Activated T-cell treated with anti-CD3 and anti-CD28 coated beads for 1 hour (primary cell): ENCODE data around the gene CDK13.

Experiments used
- DNase-seq: peaks from one replicate; pipeline ENCODE4 v3.0.0-alpha.2; 2020; ENCODE audit warnings: low read depth

The CDK13 gene

GRCh38 chr7:39948956-39949928, 814 bp upstream of the CDK13 start:
- DNase-seq: peak; percentile 94

DNA sequence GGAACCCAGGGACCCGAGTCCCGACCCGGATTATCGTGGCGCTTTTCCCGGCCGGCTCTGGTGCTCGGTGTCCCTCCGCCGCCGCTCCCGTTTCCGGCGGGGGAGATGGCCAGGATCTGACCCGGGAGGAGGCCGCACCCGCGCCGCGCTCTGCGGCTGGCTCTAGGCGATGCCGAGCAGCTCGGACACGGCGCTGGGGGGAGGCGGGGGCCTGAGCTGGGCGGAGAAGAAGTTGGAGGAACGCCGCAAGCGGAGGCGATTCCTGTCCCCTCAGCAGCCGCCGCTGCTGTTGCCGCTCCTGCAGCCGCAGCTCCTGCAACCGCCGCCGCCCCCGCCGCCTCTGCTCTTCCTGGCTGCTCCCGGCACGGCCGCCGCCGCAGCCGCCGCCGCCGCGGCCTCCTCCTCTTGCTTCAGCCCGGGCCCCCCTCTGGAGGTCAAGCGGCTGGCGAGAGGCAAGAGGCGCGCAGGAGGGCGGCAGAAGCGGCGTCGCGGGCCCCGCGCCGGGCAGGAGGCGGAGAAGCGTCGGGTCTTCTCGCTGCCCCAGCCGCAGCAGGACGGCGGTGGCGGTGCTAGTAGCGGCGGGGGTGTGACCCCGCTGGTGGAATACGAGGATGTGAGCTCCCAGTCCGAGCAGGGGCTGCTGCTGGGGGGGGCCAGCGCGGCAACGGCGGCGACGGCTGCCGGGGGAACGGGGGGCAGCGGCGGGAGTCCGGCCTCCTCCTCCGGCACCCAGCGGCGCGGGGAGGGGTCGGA, 593 bp downstream of the CDK13 start:
- peak; percentile 12 for DNase-seq

DNA sequence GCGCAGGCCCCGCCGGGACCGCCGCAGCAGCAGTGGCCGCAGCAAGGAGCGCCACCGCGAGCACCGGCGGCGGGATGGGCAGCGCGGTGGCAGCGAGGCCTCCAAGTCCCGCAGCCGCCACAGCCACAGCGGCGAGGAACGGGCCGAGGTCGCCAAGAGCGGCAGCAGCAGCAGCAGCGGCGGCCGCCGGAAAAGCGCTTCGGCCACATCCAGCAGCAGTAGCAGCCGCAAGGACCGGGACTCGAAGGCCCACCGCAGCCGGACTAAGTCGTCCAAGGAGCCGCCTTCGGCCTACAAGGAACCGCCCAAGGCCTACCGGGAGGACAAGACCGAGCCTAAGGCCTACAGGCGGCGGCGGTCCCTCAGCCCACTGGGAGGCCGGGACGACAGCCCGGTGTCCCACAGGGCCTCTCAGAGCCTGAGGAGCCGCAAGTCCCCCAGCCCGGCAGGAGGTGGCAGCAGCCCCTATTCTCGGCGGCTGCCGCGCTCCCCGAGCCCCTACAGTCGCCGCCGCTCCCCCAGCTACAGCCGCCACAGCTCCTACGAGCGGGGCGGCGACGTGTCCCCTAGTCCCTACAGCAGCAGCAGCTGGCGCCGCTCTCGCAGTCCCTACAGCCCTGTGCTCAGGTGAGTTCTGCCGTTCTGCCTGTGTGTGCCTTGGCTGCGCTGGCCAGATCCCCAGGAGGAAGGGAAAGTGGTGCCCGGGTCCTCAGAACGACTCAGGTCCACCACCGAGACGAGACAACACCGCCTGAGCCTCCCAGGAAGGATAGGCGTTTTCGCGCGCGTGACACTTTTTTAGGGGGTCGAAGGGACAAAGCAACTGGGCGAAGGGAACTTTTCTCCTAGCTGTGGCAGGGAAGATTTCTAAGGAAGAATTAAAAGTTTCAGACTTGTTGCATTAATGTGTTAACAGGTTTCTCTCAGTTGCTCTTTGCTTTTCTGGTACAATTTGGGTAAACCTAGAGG, 1.5 kb downstream of the CDK13 start:
- DNase-seq: peak; percentile 51

GRCh38 chr7:39952374-39952773, 2.3 kb downstream of the CDK13 start:
- no peak for DNase-seq

- no peak for DNase-seq
These were observed 2.7 kb downstream of the CDK13 start for GRCh38 chr7:39952803-39953202.

DNA sequence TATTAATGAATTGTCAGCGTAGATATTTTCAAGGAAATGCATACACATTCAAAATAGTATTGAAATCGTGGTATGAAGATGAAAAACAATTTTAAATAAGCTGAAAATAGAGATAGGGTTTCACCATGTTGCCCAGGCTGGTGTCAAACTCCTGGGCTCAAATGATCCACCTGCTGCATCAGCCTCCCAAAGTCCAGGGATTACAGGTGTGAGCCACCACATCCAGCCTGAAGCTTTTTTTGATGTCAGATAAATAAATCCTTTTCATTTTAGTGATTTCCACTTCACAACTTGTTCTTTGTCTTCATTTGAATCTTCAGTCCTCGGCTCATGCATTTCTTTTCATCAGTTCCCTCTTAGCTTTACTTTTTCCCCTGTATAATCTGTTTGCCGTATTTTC, 4.6 kb downstream of the CDK13 start:
- no peak for DNase-seq

DNA sequence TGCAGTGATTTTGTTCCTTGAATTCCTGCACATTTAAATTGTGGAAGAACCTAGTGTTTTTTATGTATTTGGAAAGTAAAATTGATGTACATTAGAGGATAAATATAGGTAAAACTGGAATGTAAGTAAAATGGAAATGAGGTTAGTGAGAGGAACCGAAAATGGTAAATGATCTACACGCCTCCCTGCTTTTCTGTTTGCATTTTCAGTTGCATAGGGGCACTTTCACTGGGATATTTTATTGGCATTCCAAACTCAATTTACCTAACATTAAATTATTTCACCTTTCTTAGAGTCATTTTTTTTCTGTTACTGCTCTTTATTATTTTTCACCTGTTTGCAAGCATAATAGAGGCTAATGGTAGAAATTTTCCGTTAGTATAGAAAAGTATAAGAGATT, 8.0 kb downstream of the CDK13 start:
- DNase-seq: no peak

DNA sequence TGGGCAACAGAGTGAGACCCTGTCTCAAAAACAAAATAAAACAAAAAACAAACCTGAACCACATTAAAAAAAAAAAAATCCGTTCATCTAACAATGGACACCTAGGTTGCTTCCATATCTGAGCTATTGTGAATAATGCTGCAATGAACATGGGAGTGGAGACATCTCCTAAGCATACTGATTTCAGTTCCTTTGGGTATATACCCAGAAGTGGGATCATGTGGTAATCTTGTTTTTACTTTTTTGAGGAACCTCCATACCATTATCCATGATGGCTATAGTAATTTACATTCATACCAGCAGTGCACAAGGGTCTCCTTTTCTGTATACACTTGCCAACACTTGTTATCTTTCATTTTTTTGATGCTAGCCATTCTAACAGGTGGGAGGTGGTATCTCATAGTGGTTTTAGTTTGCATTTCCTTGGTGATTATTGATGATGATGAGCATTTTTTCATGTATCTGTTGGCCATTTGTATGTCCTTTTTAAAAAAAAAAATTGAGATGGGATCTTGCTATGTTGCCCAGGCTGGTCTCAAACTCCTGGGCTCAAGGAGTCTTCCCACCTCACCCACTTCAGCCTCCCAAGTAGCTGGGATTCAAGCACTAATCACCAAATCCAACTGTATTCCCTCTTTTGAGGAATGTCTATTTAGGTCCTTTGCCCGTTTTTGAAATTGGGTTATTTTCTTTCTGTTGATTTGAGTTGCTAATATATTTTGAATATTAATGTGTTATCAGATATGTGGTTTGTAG, 17.5 kb downstream of the CDK13 start:
- no peak for DNase-seq

DNA sequence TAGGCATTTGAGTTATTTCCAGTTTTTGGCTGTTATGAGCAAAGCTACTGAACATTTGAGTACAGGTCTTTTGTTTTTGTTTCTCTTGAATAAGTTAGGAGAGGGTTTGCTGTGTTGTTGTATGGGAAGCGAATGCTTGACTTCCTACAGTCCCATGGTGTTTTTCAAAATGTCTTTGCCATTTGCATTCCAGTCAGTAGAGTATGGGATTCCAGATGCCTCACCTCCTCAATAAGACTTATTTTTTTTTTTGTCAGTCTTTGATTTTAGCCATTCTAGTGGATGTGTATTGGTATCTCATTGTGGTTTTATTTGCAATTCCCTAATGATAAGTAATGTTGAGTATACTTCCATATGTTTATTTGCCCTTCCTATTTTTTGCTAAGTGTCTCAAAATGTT, 19.4 kb downstream of the CDK13 start:
- no peak for DNase-seq

GRCh38 chr7:39971924-39972323, 21.9 kb downstream of the CDK13 start:
- DNase-seq: no peak

GRCh38 chr7:39973801-39974200, 23.7 kb downstream of the CDK13 start:
- no peak for DNase-seq

DNA sequence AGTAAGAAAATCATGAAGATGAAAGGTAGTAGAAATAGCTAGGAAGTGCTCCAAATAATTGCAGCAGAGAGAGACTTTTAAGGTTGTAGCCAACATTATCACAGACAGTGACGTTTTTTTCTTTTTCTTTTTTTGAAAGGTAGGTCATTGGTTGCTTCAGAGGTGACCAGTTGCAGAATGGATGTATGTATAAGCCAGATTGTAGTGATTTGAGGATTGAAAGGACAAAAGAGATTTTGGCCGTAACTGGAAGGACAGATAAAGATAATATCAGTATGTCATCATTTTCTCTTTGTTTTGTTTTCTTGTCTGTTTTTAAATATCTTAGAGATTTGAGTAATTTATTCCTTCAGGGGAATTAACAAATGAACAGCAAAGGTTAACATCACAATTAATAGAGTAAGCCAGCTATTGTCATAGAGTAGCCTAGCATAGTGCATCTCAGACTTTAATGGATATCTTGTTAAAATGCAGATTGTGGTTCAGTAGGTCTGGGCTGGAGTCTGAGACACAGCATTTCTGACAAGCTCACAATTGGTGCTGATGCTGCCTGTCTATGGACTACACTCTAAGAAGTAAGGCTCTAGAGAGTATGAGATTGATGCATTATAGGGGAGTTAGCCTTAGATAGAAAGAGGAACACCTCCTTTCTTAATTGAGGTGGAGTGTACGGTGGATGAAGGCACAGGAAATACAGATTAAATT, 28.3 kb downstream of the CDK13 start:
- no peak for DNase-seq

GRCh38 chr7:39979406-39980073, 29.5 kb downstream of the CDK13 start:
- DNase-seq: no peak

DNA sequence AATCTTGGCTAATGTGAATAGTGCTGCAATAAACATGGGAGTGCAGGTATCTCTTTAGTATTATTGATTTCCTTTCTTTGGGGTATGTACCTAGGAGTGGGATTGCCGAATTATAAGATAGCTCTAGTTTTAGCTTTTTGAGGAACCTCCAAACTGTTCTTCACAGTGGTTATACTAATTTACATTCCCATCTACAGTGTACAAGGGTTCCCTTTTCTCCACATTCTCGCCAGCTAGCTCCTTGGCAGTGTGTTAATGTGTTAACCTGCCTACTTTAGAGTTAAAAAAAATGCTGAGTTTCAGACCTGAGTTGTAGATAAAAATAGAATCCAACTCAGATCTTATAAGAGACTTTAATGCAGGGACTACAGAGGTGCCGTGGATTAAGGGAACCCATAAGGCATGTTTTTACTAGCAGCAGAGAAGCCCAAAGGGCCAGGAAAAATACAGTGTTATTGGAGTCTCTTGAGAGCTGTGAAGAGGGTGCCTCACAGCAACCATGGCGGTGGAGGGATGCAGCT, 35.4 kb downstream of the CDK13 start:
- no peak for DNase-seq

GRCh38 chr7:39987641-39988347, 37.7 kb downstream of the CDK13 start:
- DNase-seq: no peak

DNA sequence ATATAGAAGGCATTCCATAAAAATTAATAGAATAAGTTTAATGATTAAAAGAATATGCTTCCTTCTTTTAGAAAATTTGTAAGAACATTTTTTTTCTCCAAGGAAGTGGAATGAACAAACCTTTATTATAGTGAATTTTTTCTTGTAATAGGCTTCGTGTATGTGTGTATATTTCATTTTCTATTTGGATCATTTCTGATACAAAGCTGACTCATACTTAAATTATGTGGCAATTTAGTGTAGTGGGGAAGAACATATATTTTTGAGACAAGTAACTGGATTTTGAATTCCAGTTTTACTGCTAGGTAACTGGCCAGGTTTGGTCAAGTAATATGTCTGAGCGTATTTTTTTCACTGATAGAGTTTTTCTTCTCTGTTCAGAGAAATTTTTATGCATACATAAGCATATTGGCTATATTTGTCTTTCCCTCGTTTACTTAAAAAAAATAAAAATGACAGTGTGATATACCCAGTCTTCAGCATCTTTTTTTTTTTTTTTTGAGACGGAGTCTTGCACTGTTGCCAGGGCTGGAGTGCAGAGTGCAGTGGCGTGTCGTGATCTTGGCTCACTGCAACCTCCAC, 50.8 kb downstream of the CDK13 start:
- no peak for DNase-seq

DNA sequence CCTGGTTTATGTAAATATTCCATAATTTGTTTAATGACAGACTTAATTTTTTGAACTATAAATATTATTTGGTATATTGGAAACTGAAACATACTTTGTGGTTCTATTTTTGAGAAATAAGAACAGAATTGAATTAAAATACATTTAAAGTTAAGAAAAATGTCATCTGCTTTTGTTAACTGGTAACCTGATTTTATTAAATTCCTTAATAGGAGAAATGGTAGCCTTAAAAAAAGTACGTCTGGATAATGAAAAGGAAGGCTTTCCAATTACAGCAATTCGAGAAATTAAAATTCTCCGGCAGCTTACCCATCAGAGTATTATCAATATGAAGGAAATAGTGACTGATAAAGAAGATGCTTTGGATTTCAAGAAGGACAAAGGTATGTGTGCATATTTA, 51.6 kb downstream of the CDK13 start:
- no peak for DNase-seq

- DNase-seq: no peak
These were observed 53.5 kb downstream of the CDK13 start for GRCh38 chr7:40003597-40003996.
